NCI-H446 (cell line): ENCODE measurements around the gene HCN1.

Experiments used
- DNase-seq, 2 experiments: peaks; one replicate each; lab custom pipeline; 2025; lab: John Stamatoyannopoulos, UW

HCN1 gene

GRCh38 chr5:45696206-45696836 lies at the start of gene HCN1:
Gene HCN1 (minus strand): TSS chr5:45696380.
- DNase-seq: peak; percentile 93 to 97

GRCh38 chr5:45741110-45741509 lies 44.9 kb upstream of the HCN1 start:
- peak; percentile 56 to 93 for DNase-seq

GRCh38 chr5:45737153-45737552 lies 41.0 kb upstream of the HCN1 start:
- peak in 1 of 2 experiments; percentile 85 for DNase-seq

GRCh38 chr5:45725537-45725936 lies 29.4 kb upstream of the HCN1 start:
- DNase-seq: no peak

- DNase-seq: peak; percentile 92 to 96
These were observed 1.0 kb upstream of the HCN1 start for GRCh38 chr5:45697201-45697600.

GRCh38 chr5:45695804-45696156 lies 400 bp downstream of the HCN1 start:
- DNase-seq: no peak

GRCh38 chr5:45694971-45695803 lies 993 bp downstream of the HCN1 start:
- DNase-seq: peak; percentile 50 to 58

- peak in 1 of 2 experiments; percentile 58 for DNase-seq
These were observed 1.8 kb downstream of the HCN1 start for GRCh38 chr5:45694255-45694814.

- DNase-seq: peak; percentile 37 to 50
These were observed 3.7 kb downstream of the HCN1 start for GRCh38 chr5:45692481-45692880.

- peak; percentile 26 to 37 for DNase-seq
These were observed 4.5 kb downstream of the HCN1 start for GRCh38 chr5:45691656-45692055.

- peak; percentile 57 for DNase-seq
These were observed 8.5 kb downstream of the HCN1 start for GRCh38 chr5:45687701-45688100.

- no peak for DNase-seq
These were observed 9.6 kb downstream of the HCN1 start for GRCh38 chr5:45686620-45687019.

GRCh38 chr5:45684118-45684517 lies 12.1 kb downstream of the HCN1 start:
- no peak for DNase-seq

- no peak for DNase-seq
These were observed 15.2 kb downstream of the HCN1 start for GRCh38 chr5:45680950-45681349.

- DNase-seq: no peak
These were observed 18.7 kb downstream of the HCN1 start for GRCh38 chr5:45677524-45677923.

- no peak for DNase-seq
These were observed 23.9 kb downstream of the HCN1 start for GRCh38 chr5:45672271-45672670.

GRCh38 chr5:45648744-45649143 lies 47.4 kb downstream of the HCN1 start:
- no peak for DNase-seq

- DNase-seq: peak in 1 of 2 experiments; percentile 70
These were observed 53.1 kb downstream of the HCN1 start for GRCh38 chr5:45643056-45643455.

GRCh38 chr5:45642370-45642769 lies 53.8 kb downstream of the HCN1 start:
- DNase-seq: peak in 1 of 2 experiments; percentile 32

- peak; percentile 30 to 61 for DNase-seq
These were observed 57.1 kb downstream of the HCN1 start for GRCh38 chr5:45639040-45639439.

- DNase-seq: no peak
These were observed 69.0 kb downstream of the HCN1 start for GRCh38 chr5:45627076-45627656.

- no peak for DNase-seq
These were observed 72.3 kb downstream of the HCN1 start for GRCh38 chr5:45623832-45624231.

- DNase-seq: no peak
These were observed 73.8 kb downstream of the HCN1 start for GRCh38 chr5:45622365-45622764.
